HFF-Myc (cell line): ENCODE measurements around the gene TTC12.

Experiments used
- DNase-seq: peaks from one replicate; pipeline ENCODE4 v3.0.0-alpha.2; 2011; ENCODE audit warnings: low read depth; ENCODE audit errors: extremely low read depth
- H3K4me3 ChIP-seq: replicated peaks from 2 replicates; pipeline ENCODE4 v1.5.1; 2011; ENCODE audit warnings: low read depth, mild to moderate bottlenecking, control low read depth, low read length
- CTCF ChIP-seq: IDR thresholded peaks from 2 replicates; pipeline ENCODE4 v1.5.1; 2012; ENCODE audit warnings: mild to moderate bottlenecking, low read depth, low read length, control low read depth; ENCODE audit errors: missing control alignments

The TTC12 gene

GRCh38 chr11:113411536-113411935 is 97.2 kb downstream of the TTC12 start:
- H3K4me3 ChIP-seq = no peak overlapping the region
- no peak for TF ChIP-seq CTCF
- DNase-seq = no peak

GRCh38 chr11:113412675-113413074 is 98.3 kb downstream of the TTC12 start:
- no peak overlapping the region for H3K4me3 ChIP-seq
- DNase-seq = no peak
- no peak for TF ChIP-seq CTCF

GRCh38 chr11:113415343-113415742 is 101.0 kb downstream of the TTC12 start:
- no peak for TF ChIP-seq CTCF
- DNase-seq = no peak
- H3K4me3 ChIP-seq = no peak overlapping the region
